Epithelial cell of esophagus (primary cell): Measurements from ENCODE around the gene PDIA6.

Experiments used
- DNase-seq: peaks from one replicate; pipeline ENCODE4 v3.0.0; 2010; ENCODE audit warnings: low read depth
- H3K4me3 ChIP-seq: 2 replicates; pipeline ENCODE4 v1.5.1; 2011; ENCODE audit warnings: mild to moderate bottlenecking, low read length, control low read depth
- TF ChIP-seq, protein P1 (sequence below): IDR thresholded peaks from 2 replicates; pipeline ENCODE4 v1.5.1; 2011; ENCODE audit warnings: low read depth, mild to moderate bottlenecking, low read length, control low read depth, inconsistent platforms; ENCODE audit not compliant: insufficient read depth; ENCODE audit errors: missing control alignments

The PDIA6 gene

DNA sequence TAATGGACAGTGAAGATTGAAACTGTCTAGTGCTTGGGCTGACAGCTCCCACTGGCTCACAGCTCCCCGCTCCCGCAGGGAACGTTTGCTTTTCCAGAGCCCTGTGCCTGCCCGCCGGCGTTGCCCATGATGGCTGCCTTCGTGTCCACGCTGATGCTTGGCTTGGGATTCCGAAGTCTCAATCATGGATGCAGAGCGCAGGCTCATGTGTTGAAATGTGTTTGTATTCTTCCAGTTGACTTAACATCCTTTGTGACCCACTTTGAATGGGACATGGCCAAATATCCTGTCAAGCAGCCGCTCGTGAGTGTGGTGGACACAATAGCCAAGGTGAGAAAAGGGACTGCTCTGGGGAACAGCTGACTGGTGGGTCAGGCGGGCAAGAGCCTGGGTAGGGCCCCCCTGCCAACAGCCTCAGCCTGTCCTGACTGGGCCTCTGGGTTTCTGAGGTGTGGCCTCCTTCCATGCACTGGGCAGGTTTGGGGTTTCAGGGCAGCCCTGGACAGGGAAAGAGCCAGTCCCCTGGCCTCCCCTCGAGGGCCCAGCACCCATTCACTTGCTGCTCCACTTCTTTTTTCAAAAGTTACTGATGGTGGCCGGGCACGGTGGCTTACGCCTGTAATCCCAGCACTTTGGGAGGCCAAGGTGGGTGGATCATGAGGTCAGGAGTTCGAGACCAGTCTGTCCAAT lies 48.3 kb downstream of the PDIA6 start:
- TF ChIP-seq, protein P1, sequence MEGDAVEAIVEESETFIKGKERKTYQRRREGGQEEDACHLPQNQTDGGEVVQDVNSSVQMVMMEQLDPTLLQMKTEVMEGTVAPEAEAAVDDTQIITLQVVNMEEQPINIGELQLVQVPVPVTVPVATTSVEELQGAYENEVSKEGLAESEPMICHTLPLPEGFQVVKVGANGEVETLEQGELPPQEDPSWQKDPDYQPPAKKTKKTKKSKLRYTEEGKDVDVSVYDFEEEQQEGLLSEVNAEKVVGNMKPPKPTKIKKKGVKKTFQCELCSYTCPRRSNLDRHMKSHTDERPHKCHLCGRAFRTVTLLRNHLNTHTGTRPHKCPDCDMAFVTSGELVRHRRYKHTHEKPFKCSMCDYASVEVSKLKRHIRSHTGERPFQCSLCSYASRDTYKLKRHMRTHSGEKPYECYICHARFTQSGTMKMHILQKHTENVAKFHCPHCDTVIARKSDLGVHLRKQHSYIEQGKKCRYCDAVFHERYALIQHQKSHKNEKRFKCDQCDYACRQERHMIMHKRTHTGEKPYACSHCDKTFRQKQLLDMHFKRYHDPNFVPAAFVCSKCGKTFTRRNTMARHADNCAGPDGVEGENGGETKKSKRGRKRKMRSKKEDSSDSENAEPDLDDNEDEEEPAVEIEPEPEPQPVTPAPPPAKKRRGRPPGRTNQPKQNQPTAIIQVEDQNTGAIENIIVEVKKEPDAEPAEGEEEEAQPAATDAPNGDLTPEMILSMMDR, result no peak
- no peak for DNase-seq
- no peak overlapping the region for H3K4me3 ChIP-seq

DNA sequence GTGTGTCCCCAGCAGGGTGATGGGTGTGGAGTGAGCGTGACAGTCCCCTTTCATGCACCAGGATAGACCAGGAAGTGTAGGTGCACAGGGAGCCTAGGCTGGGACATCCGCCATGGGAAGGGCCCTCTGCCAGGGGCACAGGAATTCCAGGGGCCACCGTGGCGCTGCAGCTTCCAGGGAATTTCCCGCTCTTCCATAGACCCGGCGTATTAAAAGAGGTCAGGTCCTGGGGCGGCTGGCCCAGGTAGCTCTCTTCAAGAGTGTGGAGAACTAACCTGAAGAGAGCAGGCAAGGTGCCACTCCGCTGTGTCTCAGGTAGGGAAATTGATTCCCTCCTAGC lies 49.2 kb downstream of the PDIA6 start:
- TF ChIP-seq, protein P1, result no peak
- H3K4me3 ChIP-seq, result no peak overlapping the region
- DNase-seq, result no peak

DNA sequence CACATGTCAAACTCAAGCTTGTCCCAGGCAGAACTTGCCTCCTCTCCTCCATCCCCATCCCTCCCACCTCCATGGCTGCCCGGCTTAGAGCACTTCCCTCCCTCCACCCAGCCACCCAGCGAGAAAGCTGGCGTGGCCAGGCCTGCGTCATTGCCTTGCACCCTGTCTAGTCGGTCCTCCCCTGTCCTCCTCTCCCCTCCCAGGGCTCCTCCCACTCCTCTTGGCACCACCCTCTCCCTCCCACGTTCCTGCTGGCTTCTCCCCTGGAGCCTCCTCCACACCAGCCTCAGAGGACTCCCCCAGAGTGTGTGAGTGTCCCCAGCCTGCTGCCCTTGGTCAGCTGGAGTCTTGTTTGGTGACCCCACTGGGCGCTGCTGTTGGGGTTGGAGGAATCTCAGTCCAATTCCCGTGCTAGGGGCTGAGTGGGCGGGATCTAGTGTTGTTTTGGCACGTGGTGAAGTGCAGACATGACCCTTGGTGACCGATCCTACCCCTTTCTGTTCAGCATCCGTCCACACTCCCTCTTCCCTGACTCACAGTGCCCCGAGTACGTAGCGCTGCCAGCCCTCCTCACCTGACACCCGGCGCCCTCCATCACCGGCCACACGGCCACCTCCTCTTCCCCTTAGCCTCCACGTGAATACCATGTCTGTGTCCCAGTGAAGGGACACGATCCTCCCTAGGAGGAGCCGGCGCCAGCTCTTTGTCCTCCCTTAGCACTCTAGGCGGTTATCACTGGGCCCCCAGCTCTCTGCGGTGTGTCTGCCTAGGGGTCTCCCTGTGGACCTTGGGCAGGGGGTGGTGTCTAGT lies 49.7 kb downstream of the PDIA6 start:
- TF ChIP-seq, protein P1, result no peak
- DNase-seq, result no peak
- no peak overlapping the region for H3K4me3 ChIP-seq

DNA sequence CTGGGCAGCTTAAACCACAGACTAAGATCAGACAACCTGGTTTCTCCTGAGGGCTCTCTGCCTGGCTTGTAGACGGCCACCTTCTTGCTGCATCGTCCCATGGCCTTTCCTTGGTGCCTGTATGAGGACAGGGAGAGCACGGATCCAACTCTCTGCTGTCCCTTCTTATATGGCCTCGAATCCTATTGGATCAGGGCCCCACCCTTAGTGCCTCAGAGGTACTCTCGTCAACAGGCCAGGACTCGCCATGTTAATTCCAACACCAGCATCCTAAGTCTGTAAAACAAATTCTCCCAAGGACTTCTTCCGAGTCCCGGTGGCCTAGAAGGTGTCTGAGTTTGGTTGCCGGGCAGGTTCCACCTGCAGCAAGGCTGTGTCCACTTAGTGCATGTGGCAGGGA lies 51.0 kb downstream of the PDIA6 start:
- no peak for DNase-seq
- H3K4me3 ChIP-seq, result no peak overlapping the region
- TF ChIP-seq, protein P1, result no peak

DNA sequence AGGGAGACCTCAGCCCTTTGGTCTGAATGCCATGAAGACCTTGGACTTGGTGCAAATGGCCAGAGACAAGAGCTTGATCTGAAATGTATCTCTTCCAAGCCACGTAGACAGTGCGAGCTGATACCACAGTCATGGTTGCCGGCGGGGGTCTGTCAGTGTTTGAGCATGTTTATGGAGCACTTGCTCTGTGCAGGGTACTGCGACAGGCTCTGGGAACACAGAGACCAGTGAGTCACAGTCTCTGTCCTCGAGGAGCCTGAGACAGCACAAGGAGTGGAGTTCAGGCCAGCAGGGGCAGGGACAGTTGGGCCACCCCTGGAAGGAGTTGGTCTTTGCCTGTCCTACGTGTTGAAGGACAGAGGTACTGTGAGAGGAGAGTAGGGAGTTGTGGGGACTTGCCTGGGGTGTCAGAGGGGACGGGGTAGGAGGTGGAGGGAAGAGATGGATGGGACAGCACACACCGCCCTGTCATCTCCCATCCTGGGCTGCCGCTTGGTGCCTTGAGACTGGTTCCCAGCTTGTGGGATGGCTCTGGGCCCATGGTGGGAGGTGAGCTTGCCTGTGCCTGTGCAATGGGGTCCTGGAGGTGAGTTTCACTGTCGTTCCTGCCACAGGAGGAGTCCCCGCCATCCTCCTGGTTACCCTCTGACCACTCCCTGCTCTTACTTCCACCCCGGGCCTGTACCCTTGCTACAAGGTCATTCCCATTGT lies 51.6 kb downstream of the PDIA6 start:
- TF ChIP-seq, protein P1, result no peak
- no peak for DNase-seq
- H3K4me3 ChIP-seq, result no peak overlapping the region

DNA sequence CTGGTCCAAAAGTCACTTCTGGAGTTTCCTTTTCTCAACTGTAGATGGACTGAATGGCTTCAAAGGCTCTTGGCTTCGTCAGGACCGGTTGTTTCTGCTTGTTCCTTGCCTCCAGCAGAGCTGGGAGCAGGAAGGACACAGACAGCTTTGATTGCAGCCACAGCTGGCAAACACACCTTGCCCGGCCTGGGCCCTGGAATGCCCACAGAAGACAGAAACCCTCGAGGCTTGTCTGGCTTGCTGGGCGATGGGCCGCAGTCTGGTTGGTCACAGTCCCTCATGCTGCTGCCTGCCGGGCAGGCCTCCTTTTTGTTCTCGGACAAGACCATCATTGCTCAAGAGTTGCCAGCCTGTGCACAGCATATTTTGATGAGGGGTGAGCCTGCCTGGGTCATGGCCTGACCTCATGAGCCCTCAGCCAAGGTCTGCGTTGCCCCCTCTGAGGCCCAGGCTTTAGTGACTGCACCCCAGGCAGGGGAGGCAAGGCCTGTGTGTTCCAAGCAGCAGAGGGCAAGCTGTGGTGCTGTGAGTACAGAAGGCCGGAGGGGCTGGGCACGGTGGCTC lies 53.4 kb downstream of the PDIA6 start:
- TF ChIP-seq, protein P1, result no peak
- DNase-seq, result no peak

More for the DNA sequence above, 53.4 kb downstream of the PDIA6 start:
- no peak overlapping the region for H3K4me3 ChIP-seq
